GM21786 (cell line): ENCODE data around the gene XKR7.

Experiments used
- ATAC-seq: cut with Tn5 transposase; IDR thresholded peaks from one replicate; pipeline ENCODE4 v1.9.1; 2021; ENCODE audit not compliant: unreplicated experiment

The XKR7 gene

GRCh38 chr20:31975874-31976273 is 7.9 kb downstream of the XKR7 start:
- no peak for ATAC-seq

DNA sequence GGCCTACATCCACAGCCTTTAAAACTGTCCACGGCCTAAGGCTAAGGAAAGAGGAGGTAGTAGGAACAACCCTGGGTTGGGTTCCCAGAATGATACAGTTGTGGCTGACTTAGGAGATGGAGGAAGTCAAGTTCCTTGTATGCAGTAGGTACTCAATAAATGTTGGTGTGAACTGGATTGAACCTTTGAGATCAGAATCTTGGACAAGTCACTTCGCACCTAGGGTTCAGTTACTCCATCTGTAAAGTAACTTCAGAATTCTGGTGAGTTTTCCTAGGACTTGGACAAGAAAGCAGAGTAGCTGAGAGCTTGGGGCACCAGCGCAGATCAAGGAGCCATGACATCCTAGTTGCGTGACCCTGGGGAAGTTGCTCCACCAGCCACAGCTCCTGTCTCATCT is 9.1 kb downstream of the XKR7 start:
- ATAC-seq, result no peak

- no peak for ATAC-seq
Measured at GRCh38 chr20:31979713-31980426, 11.9 kb downstream of the XKR7 start.

- ATAC-seq, result no peak
Measured at GRCh38 chr20:31981784-31982183, 13.8 kb downstream of the XKR7 start.

DNA sequence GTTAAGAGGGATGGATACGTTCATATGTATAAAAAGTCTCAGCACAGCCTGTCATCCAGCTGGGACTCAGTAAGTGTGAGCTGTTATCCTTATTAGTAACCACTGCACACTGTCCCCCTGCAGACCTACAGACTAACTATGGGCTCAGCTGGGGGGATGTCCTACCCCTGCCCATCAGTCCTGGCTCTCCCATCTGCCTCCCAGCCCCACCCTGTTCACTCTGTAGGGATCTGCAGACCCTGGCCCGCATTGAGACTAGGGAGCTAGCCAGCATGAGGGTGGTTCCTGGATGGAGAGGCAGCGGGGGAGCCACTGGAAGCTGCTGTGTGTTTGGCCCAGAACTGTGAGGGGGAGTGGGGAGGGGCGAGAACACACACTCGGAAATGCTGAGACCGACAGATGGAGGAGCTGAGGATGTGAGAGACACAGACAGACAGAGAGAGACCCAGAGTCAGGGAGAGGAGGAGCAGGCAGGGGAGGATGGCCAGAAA is 17.1 kb downstream of the XKR7 start:
- no peak for ATAC-seq

DNA sequence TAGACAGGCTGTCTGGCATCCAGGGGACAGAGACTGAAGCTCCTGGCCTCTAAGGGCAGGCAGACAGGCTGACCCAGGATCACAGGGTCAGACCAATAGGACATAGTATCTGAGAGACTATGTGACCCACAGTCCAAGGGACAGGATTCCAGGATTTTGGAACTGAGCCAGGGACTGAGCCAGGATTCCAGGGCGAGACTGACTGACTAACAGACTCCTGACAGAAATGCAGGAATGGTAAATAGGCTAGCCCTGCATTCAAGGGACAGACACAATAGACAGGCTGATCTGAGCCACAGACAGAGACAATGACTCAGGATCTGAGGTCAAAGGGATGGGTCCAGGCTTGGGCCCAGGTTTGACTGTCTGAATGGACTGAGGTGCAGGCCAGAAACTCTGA is 19.8 kb downstream of the XKR7 start:
- no peak for ATAC-seq

DNA sequence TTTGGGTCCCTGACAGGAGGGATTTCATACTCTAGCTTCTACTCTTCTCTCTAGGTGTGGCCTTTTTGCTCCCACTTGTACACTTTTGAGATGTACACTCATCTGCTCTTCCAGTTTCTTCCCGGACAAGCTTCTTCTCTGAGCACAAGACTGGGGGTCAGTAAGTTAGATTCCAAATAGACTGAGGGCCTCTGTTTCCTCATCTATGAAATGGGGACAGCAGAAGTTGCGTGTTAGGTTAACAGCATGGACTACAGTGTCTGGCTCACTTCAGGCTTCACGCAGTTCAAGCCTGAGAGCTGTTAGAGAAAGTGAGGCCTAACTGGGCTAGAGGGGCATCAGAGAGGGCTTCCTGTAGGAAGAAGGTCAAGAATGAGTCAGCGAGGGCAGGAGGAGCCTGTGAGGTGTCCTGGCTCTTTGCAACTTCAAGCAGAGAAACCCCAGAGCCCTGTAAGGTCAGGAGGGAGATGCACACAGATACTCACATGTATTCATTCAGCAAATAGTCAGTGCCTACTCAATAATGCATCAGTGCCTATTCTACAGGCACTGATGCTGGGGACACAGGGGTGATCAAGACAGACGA is 20.6 kb downstream of the XKR7 start:
- ATAC-seq, result no peak

GRCh38 chr20:31989030-31989645 is 21.2 kb downstream of the XKR7 start:
- no peak for ATAC-seq

- no peak for ATAC-seq
Measured at GRCh38 chr20:31990641-31991338, 22.8 kb downstream of the XKR7 start.

GRCh38 chr20:31991339-31991705 is 23.4 kb downstream of the XKR7 start:
- no peak for ATAC-seq

DNA sequence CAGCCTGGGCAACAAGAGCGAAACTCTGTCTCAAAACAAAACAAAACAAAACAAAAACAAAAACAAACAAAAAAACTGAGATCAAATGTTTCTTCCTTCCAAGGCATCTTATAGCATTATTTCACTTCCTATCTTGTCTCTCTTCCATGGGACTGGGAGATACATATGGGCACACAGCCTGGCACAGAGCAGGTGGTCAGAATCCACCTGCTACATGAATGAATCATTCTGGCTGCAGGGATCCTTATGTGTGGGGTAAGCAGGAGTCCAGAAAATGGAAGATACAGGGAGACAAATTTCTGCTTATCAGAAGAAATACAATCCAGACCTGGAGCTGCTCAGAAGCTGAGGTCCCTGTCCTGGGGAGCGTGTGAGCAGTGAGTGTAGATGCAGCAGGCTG is 24.1 kb downstream of the XKR7 start:
- no peak for ATAC-seq

GRCh38 chr20:31996996-31997395 is 29.0 kb downstream of the XKR7 start:
- no peak for ATAC-seq

- no peak for ATAC-seq
Measured at GRCh38 chr20:31998246-31998645, 30.3 kb downstream of the XKR7 start.

GRCh38 chr20:32003325-32003724 is 35.4 kb downstream of the XKR7 start:
- no peak for ATAC-seq

DNA sequence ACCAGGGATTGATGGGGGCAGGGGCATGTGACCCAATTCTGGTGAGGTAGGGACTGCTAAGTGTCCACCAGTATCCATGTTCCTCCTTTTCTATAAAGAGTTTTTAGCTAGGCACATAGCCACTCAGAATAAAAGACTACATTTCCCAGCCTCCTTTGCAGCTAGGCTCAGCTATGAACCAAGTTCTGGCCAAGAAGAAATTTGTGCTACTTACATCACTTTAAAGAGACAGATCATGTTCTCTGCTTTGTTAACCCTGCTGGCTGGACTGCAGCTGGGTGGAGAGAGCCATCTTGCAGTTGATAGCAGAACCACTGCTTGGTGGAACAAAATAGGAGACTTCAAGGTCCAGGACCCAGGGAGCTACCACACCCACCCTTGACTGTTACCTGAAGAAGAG is 37.0 kb downstream of the XKR7 start:
- no peak for ATAC-seq

DNA sequence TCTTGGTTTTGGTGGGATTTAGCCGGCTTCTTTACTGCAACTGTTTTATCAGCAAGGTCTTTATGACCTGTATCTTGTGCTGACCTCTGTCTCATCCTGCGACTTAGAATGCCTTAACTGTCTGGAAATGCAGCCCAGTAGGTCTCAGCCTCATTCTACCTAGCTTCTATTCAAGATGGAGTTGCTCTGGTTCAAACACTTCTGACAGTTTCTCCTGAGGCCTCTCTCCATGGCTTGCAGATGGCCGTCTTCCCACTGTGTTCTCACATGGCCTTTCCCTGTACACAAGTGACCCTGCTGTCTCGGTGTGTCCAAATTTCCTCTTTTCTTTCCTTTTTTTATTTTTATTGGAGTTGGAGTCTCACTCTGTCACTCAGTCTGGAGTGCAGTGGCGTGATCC is 38.1 kb downstream of the XKR7 start:
- ATAC-seq, result no peak

DNA sequence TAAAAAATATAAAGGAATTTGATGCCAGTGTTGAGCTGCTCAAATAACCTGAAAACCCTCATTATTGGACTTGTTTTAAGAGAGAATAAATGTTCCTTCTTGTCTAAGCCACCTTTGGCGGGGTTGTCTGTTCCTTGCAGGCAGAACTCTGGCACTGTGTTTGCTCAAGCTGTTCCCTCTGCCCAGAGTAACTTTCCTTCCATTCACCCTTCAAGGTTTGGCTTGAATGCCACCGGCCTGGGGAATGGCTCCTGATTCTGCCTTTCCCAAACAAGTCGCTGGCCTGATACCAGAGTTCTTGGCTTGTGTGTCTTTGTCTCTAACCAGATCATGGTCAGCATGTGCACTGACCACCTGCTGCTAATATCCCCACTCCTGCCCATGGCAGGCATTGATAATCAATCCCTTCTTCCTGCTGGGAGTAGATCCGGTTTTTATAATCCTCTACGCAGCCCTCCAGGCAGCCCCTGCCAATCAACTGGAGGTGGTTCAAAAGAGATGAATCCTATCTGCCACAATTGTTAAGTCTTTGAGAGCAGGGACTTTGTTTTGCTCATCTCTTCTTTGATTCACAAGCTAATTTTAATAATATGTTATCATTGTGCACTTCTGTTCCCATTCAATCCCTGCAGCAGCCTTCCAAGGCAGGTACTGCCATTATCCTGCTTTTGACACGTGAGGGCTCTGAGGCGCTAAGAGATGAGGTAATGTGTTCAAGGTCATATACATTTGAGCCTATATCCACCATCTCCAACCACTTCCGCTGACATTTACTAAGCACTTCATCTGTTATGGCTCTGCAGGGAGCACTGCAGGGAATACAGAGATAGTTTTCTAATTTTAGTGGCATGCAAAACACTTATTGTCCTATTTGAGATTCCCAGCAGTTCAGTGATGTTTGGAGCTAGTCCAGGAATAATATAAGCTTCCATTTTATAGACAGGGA is 39.2 kb downstream of the XKR7 start:
- no peak for ATAC-seq

GRCh38 chr20:32007787-32008616 is 40.1 kb downstream of the XKR7 start:
- ATAC-seq, result no peak

DNA sequence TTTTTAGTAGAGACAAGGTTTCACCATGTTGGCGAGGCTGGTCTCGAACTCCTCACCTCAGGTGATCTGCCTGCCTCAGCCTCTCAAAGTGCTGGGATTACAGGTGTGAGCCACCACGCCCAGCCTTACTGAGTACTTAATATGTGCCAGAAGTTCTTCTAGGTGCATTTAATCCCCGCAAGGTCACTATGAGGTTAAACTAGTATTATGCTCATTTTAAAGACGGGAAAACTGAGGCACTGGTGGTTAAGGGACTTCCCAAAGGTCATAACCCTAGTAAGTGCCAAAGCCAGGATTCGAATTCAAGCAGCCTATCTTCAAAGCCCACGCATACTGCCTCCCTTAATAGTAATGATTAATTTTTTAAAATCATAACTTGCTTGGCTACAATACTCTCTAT is 41.6 kb downstream of the XKR7 start:
- no peak for ATAC-seq

- ATAC-seq, result no peak
Measured at GRCh38 chr20:32010101-32010500, 42.1 kb downstream of the XKR7 start, which contains the start of gene CCM2L. Gene CCM2L (plus strand): TSS chr20:32010438. CDS start chr20:32010455, 17 bp downstream.
